PC-9 (cell line): ENCODE measurements around the gene SMARCAD1. TPM values are rescaled to one million over a fixed set of nuclear protein-coding genes. Genes with fewer than 3 reads are reported as not detected.

Experiments used
- BruUV-seq: library from RNA; stranded (reverse); fragments of 400-500 nt; replicated peaks from 2 replicates; lab custom pipeline; 2021; lab: Mats Ljungman, UMichigan
- CTCF ChIA-PET: fragments of 300-600 bp; sonication (Branson Sonifier 250); formaldehyde crosslinking; loops from one replicate; lab custom pipeline; 2022; ENCODE audit warnings: antibody characterized with exemption; lab: Charles Lee
- POLR2A ChIA-PET: fragments of 300-600 bp; sonication (Branson Sonifier 250); formaldehyde crosslinking; loops from one replicate; lab custom pipeline; 2022; ENCODE audit warnings: antibody characterized with exemption; ENCODE audit not compliant: unreplicated experiment; lab: Charles Lee
- DNase-seq, 2 experiments: peaks; one replicate each; pipeline versions ENCODE4 v3.0.0 to v3.0.0-alpha.2; 2015 to 2022; ENCODE audit warnings: mixed read lengths in 1 of 2
- H2AFZ ChIP-seq: fragments of 200-600 bp; sonication (generic); 2 replicates; pipeline ENCODE4 v1.8.1; 2017; ENCODE audit warnings: antibody characterized with exemption
- H3F3A ChIP-seq: fragments of 200-600 bp; sonication (generic); 2 replicates; pipeline ENCODE4 v1.8.1; 2017; ENCODE audit warnings: antibody characterized with exemption, mild to moderate bottlenecking, low read depth; ENCODE audit not compliant: insufficient read depth
- H3K27ac ChIP-seq: fragments of 200-600 bp; sonication (generic); 2 replicates; pipeline ENCODE4 v1.6.1; 2016; ENCODE audit warnings: mixed run types
- H3K27me3 ChIP-seq: fragments of 200-600 bp; sonication (generic); 2 replicates; pipeline ENCODE4 v1.6.1; 2016; ENCODE audit warnings: low read depth, mixed run types; ENCODE audit not compliant: insufficient read depth
- H3K36me3 ChIP-seq: fragments of 200-600 bp; sonication (generic); 2 replicates; pipeline ENCODE4 v1.6.1; 2016; ENCODE audit warnings: low read depth, mixed run types
- H3K4me1 ChIP-seq: fragments of 200-600 bp; sonication (generic); replicated peaks from 2 replicates; pipeline ENCODE4 v1.6.1; 2016; ENCODE audit warnings: mixed run types; ENCODE audit not compliant: insufficient read depth
- H3K4me2 ChIP-seq: fragments of 200-600 bp; sonication (generic); 2 replicates; pipeline ENCODE4 v1.6.1; 2017; ENCODE audit warnings: mixed run types
- H3K4me3 ChIP-seq: fragments of 200-600 bp; sonication (generic); 2 replicates; pipeline ENCODE4 v1.6.1; 2016; ENCODE audit warnings: mixed run types
- H3K79me2 ChIP-seq: fragments of 200-600 bp; sonication (generic); 2 replicates; pipeline ENCODE4 v1.6.1; 2017; ENCODE audit warnings: low read depth, mixed run types
- H3K9me2 ChIP-seq: fragments of 200-600 bp; sonication (generic); 2 replicates; pipeline ENCODE4 v1.8.1; 2017; ENCODE audit warnings: mild to moderate bottlenecking; ENCODE audit not compliant: insufficient read depth
- H3K9me3 ChIP-seq: fragments of 200-600 bp; sonication (generic); 2 replicates; pipeline ENCODE4 v1.8.1; 2016; ENCODE audit warnings: low read depth; ENCODE audit not compliant: insufficient read depth
- H4K20me1 ChIP-seq: fragments of 200-600 bp; sonication (generic); 2 replicates; pipeline ENCODE4 v1.8.1; 2017; ENCODE audit not compliant: insufficient read depth
- CTCF ChIP-seq: fragments of 200-600 bp; sonication (generic); conservative IDR thresholded peaks from 2 replicates; pipeline ENCODE4 v1.6.1; 2017; ENCODE audit warnings: mixed run types, antibody characterized with exemption, mild to moderate bottlenecking, moderate library complexity
- EZH2 ChIP-seq: fragments of 200-600 bp; sonication (generic); IDR thresholded peaks from 2 replicates; pipeline ENCODE4 v1.8.0; 2017; ENCODE audit warnings: antibody characterized with exemption, low read depth
- intact Hi-C: fragments of 100-400 bp; cut with micrococcal nuclease; formaldehyde crosslinking; loops from one replicate; pipeline ENCODE4 v1.10.0; 2022; ENCODE audit not compliant: unreplicated experiment
- total RNA-seq: library from RNA; stranded (reverse); gene quantifications from 2 replicates; pipeline ENCODE4 v1.2.3, GENCODE V29; 2021

The SMARCAD1 gene
- total RNA-seq, 1 experiment from 2014 or later, result 17.1 TPM

GRCh38 chr4:94325835-94326234 is 118.2 kb downstream of the SMARCAD1 start:
- Histone ChIP-seq H3K4me1 (no peaks in the 10 kb centered on the region), H2AFZ (no peak overlapping the region), H3K4me3 (no peak overlapping the region), H3K27me3 (no peaks in the 10 kb centered on the region), H3F3A (no peaks in the 10 kb centered on the region), H3K9me2 (no peaks in the 10 kb centered on the region), H3K36me3 (no peaks in the 10 kb centered on the region), H3K9me3 (0 out of 2 replicates have a peak, but pooled peaks cover 4% of the 10 kb centered on the region), H3K27ac (no peak overlapping the region), H3K79me2 (no peaks in the 10 kb centered on the region), H4K20me1 (no peaks in the 10 kb centered on the region), H3K4me2 (no peak overlapping the region)
- BruUV-seq, result no TSS peak
- DNase-seq, result no peak
- ChIA-PET POLR2A (no interaction called here), CTCF (no interaction called here)
- TF ChIP-seq CTCF (no peak), EZH2 (no peak)
- intact Hi-C loops, result no loop called here

GRCh38 chr4:94329933-94330332 is 122.3 kb downstream of the SMARCAD1 start:
- no peaks in the 10 kb centered on the region for H3F3A ChIP-seq
- H3K9me2 ChIP-seq, result no peaks in the 10 kb centered on the region
- no peaks in the 10 kb centered on the region for H3K36me3 ChIP-seq
- H2AFZ ChIP-seq, result no peak overlapping the region
- H4K20me1 ChIP-seq, result no peaks in the 10 kb centered on the region
- no peaks in the 10 kb centered on the region for H3K79me2 ChIP-seq
- no peak overlapping the region for H3K4me3 ChIP-seq
- no TSS peak for BruUV-seq
- intact Hi-C loops, result no loop called here
- TF ChIP-seq EZH2, result no peak
- no peak for TF ChIP-seq CTCF
- CTCF ChIA-PET, result no interaction called here
- no peak overlapping the region for H3K27ac ChIP-seq
- POLR2A ChIA-PET, result interaction anchor here (0.6 kb wide), 1 partner anchor 16 kb away, joined by 5 read pairs; no protein-coding TSS in a partner anchor
- H3K4me2 ChIP-seq, result no peak overlapping the region
- H3K27me3 ChIP-seq, result no peaks in the 10 kb centered on the region
- no peaks in the 10 kb centered on the region for H3K4me1 ChIP-seq
- 0 out of 2 replicates have a peak, but pooled peaks cover 4% of the 10 kb centered on the region for H3K9me3 ChIP-seq
- no peak for DNase-seq

- H3K4me2 ChIP-seq, result no peak overlapping the region
- CTCF ChIA-PET, result no interaction called here
- H3F3A ChIP-seq, result no peaks in the 10 kb centered on the region
Observed at GRCh38 chr4:94332983-94333590, 125.4 kb downstream of the SMARCAD1 start.

More at GRCh38 chr4:94332983-94333590, 125.4 kb downstream of the SMARCAD1 start:
- TF ChIP-seq CTCF (no peak), EZH2 (no peak)
- Histone ChIP-seq H3K4me3 (no peak overlapping the region), H3K79me2 (no peaks in the 10 kb centered on the region), H3K4me1 (no peaks in the 10 kb centered on the region), H2AFZ (no peak overlapping the region), H3K9me2 (no peaks in the 10 kb centered on the region), H3K9me3 (no peaks in the 10 kb centered on the region), H3K36me3 (no peaks in the 10 kb centered on the region), H3K27me3 (no peaks in the 10 kb centered on the region), H4K20me1 (no peaks in the 10 kb centered on the region), H3K27ac (no peak overlapping the region)
- no TSS peak for BruUV-seq
- intact Hi-C loops, result no loop called here
- POLR2A ChIA-PET, result no interaction called here
- no peak for DNase-seq
